BLaER1 (cell line): ENCODE data around the gene PCBP4.

ENCODE experiments used
- H3K27ac ChIP-seq: shearing (Covaris generic); formaldehyde crosslinking; 2 replicates; pipeline ENCODE4 v1.8.1; 2022
- H3K27me3 ChIP-seq: shearing (Covaris generic); formaldehyde crosslinking; 2 replicates; pipeline ENCODE4 v1.8.1; 2022
- H3K36me3 ChIP-seq: shearing (Covaris generic); formaldehyde crosslinking; 2 replicates; pipeline ENCODE4 v1.8.1; 2022
- H3K4me1 ChIP-seq: shearing (Covaris generic); formaldehyde crosslinking; 2 replicates; pipeline ENCODE4 v1.8.1; 2022
- H3K4me2 ChIP-seq: shearing (Covaris generic); formaldehyde crosslinking; 2 replicates; pipeline ENCODE4 v1.8.1; 2022
- H3K4me3 ChIP-seq: shearing (Covaris generic); formaldehyde crosslinking; 2 replicates; pipeline ENCODE4 v1.8.1; 2022
- H3K9ac ChIP-seq: shearing (Covaris generic); formaldehyde crosslinking; 2 replicates; pipeline ENCODE4 v1.8.1; 2022
- H3K9me3 ChIP-seq: shearing (Covaris generic); formaldehyde crosslinking; 2 replicates; pipeline ENCODE4 v1.8.1; 2022
- H4K20me1 ChIP-seq: shearing (Covaris generic); formaldehyde crosslinking; 2 replicates; pipeline ENCODE4 v1.8.1; 2022
- Cebpa-rat ChIP-seq: shearing (Covaris generic); IDR thresholded peaks from 2 replicates; pipeline ENCODE4 v1.8.1; 2022

Gene PCBP4

DNA sequence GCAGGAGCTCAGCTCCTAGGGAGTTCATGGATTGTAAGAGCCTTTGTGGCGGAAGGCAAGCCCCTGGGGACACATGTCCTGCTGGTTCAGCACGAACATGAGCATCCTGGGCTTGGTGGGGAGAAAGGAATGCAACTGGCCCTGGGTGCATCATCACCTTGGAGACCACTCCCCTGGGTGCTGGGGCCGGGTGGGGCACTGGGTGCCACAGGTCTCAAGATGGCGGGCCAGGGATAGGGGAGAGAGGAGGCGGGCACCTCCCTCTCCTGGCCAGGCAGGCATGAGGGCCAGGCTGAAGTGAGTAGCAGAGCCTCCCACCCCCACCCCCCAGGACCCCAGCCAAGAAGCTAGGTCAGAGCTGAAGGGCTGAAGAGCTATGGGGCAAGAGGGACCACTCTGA lies 768 bp downstream of the PCBP4 start:
- H3K4me2 ChIP-seq: peak overlapping the region; percentile 97
- H3K4me3 ChIP-seq: peak overlapping the region; percentile 82
- peaks cover 61% of the 10 kb centered on the region for H4K20me1 ChIP-seq
- H3K9ac ChIP-seq: peak overlapping the region; percentile 93
- TF ChIP-seq Cebpa-rat: no peak
- H3K36me3 ChIP-seq: peaks cover 17% of the 10 kb centered on the region; the same call in 1 of the 2 replicates
- H3K4me1 ChIP-seq: peaks cover 84% of the 10 kb centered on the region
- H3K27me3 ChIP-seq: no peaks in the 10 kb centered on the region
- H3K27ac ChIP-seq: peak overlapping the region; percentile 90
- no peaks in the 10 kb centered on the region for H3K9me3 ChIP-seq

- peak overlapping the region; percentile 93 for H3K9ac ChIP-seq
- peak overlapping the region; percentile 82 for H3K4me3 ChIP-seq
Observed at GRCh38 chr3:51966016-51966415, 1.2 kb downstream of the PCBP4 start.

GRCh38 chr3:51964521-51964920 lies 2.7 kb downstream of the PCBP4 start:
- Histone ChIP-seq H3K4me3 (no peak overlapping the region), H3K9ac (no peak overlapping the region; the same call in 1 of the 2 replicates), H3K4me2 (0 out of 2 replicates have a peak overlapping the region, but pooled peaks have one; percentile 97), H3K27ac (no peak overlapping the region), H3K4me1 (peaks cover 64% of the 10 kb centered on the region), H3K36me3 (peaks cover 32% of the 10 kb centered on the region), H4K20me1 (peaks cover 56% of the 10 kb centered on the region), H3K9me3 (no peaks in the 10 kb centered on the region), H3K27me3 (no peaks in the 10 kb centered on the region)
- no peak for TF ChIP-seq Cebpa-rat

More at GRCh38 chr3:51966016-51966415, 1.2 kb downstream of the PCBP4 start:
- peaks cover 21% of the 10 kb centered on the region; the same call in 1 of the 2 replicates for H3K36me3 ChIP-seq
- peak overlapping the region; percentile 90; the same call in 1 of the 2 replicates for H3K27ac ChIP-seq
- H3K4me2 ChIP-seq: peak overlapping the region; percentile 97
- no peaks in the 10 kb centered on the region for H3K9me3 ChIP-seq
- H4K20me1 ChIP-seq: peaks cover 61% of the 10 kb centered on the region
- peaks cover 79% of the 10 kb centered on the region for H3K4me1 ChIP-seq
- TF ChIP-seq Cebpa-rat: no peak
- H3K27me3 ChIP-seq: no peaks in the 10 kb centered on the region

DNA sequence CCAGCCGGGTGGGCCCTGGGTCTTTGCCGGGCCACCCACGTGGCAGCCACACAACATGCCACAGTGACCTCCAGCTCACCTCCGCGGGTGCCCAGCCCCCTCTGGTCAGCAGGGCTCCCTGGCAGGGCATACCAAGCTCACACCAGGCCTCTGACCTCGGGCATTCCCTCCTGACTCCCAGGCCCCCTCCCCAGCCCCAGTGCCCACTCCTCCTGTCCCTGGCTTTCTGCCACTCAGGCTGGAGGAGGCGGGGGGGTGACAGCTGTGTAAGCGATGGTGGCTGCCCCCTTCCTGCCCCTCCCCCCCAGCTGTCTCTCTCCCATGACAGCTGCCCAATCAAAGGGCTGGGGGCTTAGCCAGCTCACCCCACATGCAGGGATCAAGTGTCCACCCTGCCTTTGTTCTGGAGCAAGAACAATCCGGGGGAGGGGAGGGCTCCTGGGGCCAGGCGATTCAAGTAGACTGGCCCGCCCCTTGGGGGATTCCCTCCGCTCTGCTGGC lies 3.3 kb downstream of the PCBP4 start:
- Histone ChIP-seq H3K27ac (no peak overlapping the region), H3K4me3 (no peak overlapping the region), H3K36me3 (peaks cover 33% of the 10 kb centered on the region), H4K20me1 (peaks cover 51% of the 10 kb centered on the region), H3K9me3 (no peaks in the 10 kb centered on the region), H3K27me3 (no peaks in the 10 kb centered on the region), H3K4me2 (peak overlapping the region; percentile 17; the same call in 1 of the 2 replicates), H3K9ac (no peak overlapping the region), H3K4me1 (peaks cover 59% of the 10 kb centered on the region)
- TF ChIP-seq Cebpa-rat: no peak

GRCh38 chr3:51962854-51963530 lies 4.3 kb downstream of the PCBP4 start:
- peaks cover 50% of the 10 kb centered on the region for H3K4me1 ChIP-seq
- no peaks in the 10 kb centered on the region for H3K9me3 ChIP-seq
- peaks cover 43% of the 10 kb centered on the region for H3K36me3 ChIP-seq
- no peaks in the 10 kb centered on the region for H3K27me3 ChIP-seq
- H4K20me1 ChIP-seq: peaks cover 48% of the 10 kb centered on the region
- no peak for TF ChIP-seq Cebpa-rat
- H3K4me3 ChIP-seq: no peak overlapping the region
- no peak overlapping the region for H3K27ac ChIP-seq
- H3K9ac ChIP-seq: no peak overlapping the region
- H3K4me2 ChIP-seq: no peak overlapping the region

DNA sequence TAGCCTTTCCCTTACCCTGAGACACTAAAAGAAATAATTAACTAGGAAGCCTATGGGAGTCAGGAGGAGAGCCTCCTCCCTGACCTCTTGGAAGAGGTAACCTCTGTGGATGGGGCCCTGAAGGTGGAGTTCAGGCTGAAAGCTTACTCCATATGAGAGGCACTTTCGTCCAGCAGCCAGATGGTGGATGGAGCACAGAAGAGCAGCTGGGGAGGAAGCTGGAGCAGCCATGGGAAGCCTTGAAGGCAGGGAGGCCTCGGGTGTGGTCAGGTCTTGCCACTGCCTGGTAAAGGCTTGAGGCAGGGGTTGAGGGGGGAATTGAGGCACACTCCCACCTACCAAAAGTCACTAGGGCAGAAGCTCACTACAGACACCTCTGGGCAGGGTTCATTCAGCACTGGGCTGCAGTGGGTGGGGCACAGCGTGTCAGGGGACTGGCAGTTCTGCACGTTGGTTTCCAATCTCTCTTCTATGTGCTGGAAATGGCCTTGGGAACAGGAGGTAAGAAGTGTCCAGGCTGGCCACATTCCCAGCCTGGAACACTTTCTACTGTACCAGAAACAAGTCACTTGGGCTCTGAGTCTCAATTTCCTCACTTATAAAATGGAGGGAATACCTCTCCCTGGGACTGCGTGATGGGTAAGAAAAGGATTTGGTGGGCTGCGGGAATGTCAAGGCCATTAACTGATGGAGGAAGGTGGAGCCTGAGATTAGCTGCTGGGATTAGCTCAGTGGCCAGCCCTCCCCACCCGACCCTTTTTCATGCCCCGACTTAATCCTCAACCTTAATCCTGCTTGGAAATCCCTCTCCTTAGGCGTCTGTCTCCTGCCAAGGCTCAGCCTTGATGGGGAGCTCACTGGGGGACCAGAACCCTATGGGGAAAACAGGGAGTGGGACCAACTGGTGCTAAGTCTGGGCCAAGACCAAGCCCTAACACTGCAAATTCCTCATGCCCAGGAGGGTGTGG lies 5.4 kb downstream of the PCBP4 start:
- no peak overlapping the region for H3K27ac ChIP-seq
- H3K4me2 ChIP-seq: no peak overlapping the region
- H3K9me3 ChIP-seq: no peaks in the 10 kb centered on the region
- peaks cover 10% of the 10 kb centered on the region for H3K27me3 ChIP-seq
- peaks cover 49% of the 10 kb centered on the region for H3K4me1 ChIP-seq
- no peak overlapping the region for H3K9ac ChIP-seq
- H3K36me3 ChIP-seq: peaks cover 54% of the 10 kb centered on the region
- H3K4me3 ChIP-seq: no peak overlapping the region
- H4K20me1 ChIP-seq: peaks cover 59% of the 10 kb centered on the region
- no peak for TF ChIP-seq Cebpa-rat

DNA sequence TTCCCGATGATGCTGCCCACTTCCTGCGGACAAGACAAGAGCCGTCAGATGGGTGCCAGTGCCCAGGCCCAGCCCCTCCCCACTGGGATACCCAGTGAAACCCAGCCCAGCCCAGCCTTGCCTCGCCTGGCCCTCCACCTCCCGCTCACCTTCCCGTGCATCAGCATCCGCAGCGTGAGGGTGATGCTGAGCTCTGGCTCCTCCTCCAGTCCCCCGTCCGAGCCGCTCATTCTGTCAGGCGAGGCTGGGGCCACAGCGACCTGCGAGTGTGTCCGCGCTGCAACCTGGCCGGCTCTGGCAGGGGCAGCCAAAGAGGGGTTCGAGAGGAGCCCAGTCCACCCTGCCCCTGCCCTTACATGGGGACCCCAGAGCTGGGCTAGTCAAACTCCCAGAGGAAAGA lies 6.2 kb downstream of the PCBP4 start:
- H3K4me1 ChIP-seq: peaks cover 49% of the 10 kb centered on the region
- no peak overlapping the region for H3K4me2 ChIP-seq
- peaks cover 68% of the 10 kb centered on the region for H4K20me1 ChIP-seq
- TF ChIP-seq Cebpa-rat: no peak
- no peaks in the 10 kb centered on the region for H3K9me3 ChIP-seq
- H3K27ac ChIP-seq: no peak overlapping the region
- peaks cover 58% of the 10 kb centered on the region for H3K36me3 ChIP-seq
- H3K27me3 ChIP-seq: peaks cover 18% of the 10 kb centered on the region
- H3K4me3 ChIP-seq: no peak overlapping the region
- no peak overlapping the region for H3K9ac ChIP-seq

DNA sequence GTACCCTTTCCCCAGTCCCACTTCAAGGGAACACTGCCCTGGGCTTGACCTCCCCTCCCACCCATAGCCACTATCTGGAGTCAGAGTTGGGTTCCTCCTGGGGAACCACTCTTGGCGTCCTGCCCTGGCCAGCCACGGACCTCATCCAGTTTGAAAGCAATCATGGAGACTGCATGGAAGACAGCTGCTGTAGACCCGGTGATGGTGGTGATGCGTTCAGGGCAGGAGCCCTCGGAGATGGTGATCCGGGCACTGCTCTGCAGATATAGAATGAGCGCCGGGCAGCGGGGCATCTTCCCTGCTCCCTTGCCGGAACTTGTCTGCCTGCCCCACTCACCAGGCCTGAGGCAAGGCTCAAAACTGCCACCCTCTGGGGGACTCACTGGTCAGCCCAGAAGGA lies 6.9 kb downstream of the PCBP4 start:
- no peak overlapping the region for H3K9ac ChIP-seq
- H3K36me3 ChIP-seq: peaks cover 58% of the 10 kb centered on the region
- H3K27me3 ChIP-seq: peaks cover 25% of the 10 kb centered on the region
- no peaks in the 10 kb centered on the region for H3K9me3 ChIP-seq
- peaks cover 74% of the 10 kb centered on the region for H4K20me1 ChIP-seq
- no peak overlapping the region for H3K4me3 ChIP-seq
- H3K4me1 ChIP-seq: peaks cover 49% of the 10 kb centered on the region
- no peak for TF ChIP-seq Cebpa-rat
- no peak overlapping the region for H3K27ac ChIP-seq
- no peak overlapping the region for H3K4me2 ChIP-seq

DNA sequence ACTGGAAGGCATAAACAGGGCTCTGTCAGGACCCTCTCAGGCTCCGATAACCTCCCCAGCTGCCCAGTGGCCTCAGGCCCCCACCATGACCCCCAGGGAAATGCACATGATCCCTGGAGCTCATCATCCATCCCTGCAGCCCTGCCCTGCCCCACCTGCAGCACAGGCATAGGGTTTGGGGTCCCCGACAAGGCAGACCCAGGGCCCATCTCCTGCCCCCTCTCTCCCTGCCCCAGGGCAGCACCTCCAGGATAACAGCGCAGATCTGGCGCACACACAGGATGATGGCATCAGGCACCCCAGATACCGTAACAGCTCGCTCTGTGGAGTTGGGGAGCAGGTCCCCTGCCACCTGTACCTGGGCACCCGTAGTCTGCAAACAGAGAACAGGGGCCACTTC lies 7.6 kb downstream of the PCBP4 start:
- H3K27ac ChIP-seq: no peak overlapping the region
- peaks cover 49% of the 10 kb centered on the region for H3K4me1 ChIP-seq
- no peak for TF ChIP-seq Cebpa-rat
- no peaks in the 10 kb centered on the region for H3K9me3 ChIP-seq
- H4K20me1 ChIP-seq: peaks cover 76% of the 10 kb centered on the region
- no peak overlapping the region for H3K9ac ChIP-seq
- H3K27me3 ChIP-seq: peaks cover 32% of the 10 kb centered on the region
- no peak overlapping the region for H3K4me2 ChIP-seq
- H3K36me3 ChIP-seq: peaks cover 58% of the 10 kb centered on the region
- H3K4me3 ChIP-seq: no peak overlapping the region
